GM19395 (cell line): Measurements from ENCODE around the gene ITPR1.
"Not testable (repeated sequence)": the region's sequence is repeated elsewhere in the genome, so short reads cannot be mapped to it uniquely, and the experiment has no call there.

Experiments used
- ATAC-seq: cut with Tn5 transposase; IDR thresholded peaks from one replicate; pipeline ENCODE4 v1.9.1; 2021; ENCODE audit warnings: mild to moderate bottlenecking, moderate library complexity; ENCODE audit not compliant: unreplicated experiment

The ITPR1 gene

GRCh38 chr3:4753073-4753691, 260.0 kb downstream of the ITPR1 start:
- ATAC-seq: no peak

- ATAC-seq: peak; percentile 73
Measured at GRCh38 chr3:4754180-4755086, 261.3 kb downstream of the ITPR1 start.

- no peak for ATAC-seq
Measured at GRCh38 chr3:4755566-4755965, 262.4 kb downstream of the ITPR1 start.

GRCh38 chr3:4756057-4756775, 263.1 kb downstream of the ITPR1 start:
- no peak for ATAC-seq

GRCh38 chr3:4756855-4757574, 263.9 kb downstream of the ITPR1 start:
- peak; percentile 49 for ATAC-seq

GRCh38 chr3:4757575-4758248, 264.6 kb downstream of the ITPR1 start:
- no peak for ATAC-seq

GRCh38 chr3:4758249-4758860, 265.2 kb downstream of the ITPR1 start:
- ATAC-seq: no peak

GRCh38 chr3:4758957-4759656, 266.0 kb downstream of the ITPR1 start:
- ATAC-seq: peak; percentile 42

- no peak for ATAC-seq
Measured at GRCh38 chr3:4759689-4760312, 266.7 kb downstream of the ITPR1 start.

GRCh38 chr3:4761759-4762158, 268.6 kb downstream of the ITPR1 start:
- no peak for ATAC-seq

- ATAC-seq: not testable (repeated sequence)
Measured at GRCh38 chr3:4762481-4763230, 269.5 kb downstream of the ITPR1 start.

GRCh38 chr3:4763604-4764247, 270.6 kb downstream of the ITPR1 start:
- ATAC-seq: no peak

GRCh38 chr3:4765212-4765611, 272.1 kb downstream of the ITPR1 start:
- no peak for ATAC-seq

GRCh38 chr3:4766263-4766662, 273.1 kb downstream of the ITPR1 start:
- no peak for ATAC-seq

- ATAC-seq: no peak
Measured at GRCh38 chr3:4766716-4767499, 273.8 kb downstream of the ITPR1 start.

- no peak for ATAC-seq
Measured at GRCh38 chr3:4768021-4768420, 274.9 kb downstream of the ITPR1 start.

- no peak for ATAC-seq
Measured at GRCh38 chr3:4768521-4768920, 275.4 kb downstream of the ITPR1 start.
